Measurements from ENCODE around the gene ASTE1. TPM values are rescaled to one million over a fixed set of nuclear protein-coding genes. Genes with fewer than 3 reads are reported as not detected.

The ASTE1 gene
- total and polyA plus RNA-seq, 10 of the 15 experiments (the other 5 are each of a cell fraction or from before 2014, with no cell fraction given): 5.1 to 12.0 (median 8.2) TPM

DNA sequence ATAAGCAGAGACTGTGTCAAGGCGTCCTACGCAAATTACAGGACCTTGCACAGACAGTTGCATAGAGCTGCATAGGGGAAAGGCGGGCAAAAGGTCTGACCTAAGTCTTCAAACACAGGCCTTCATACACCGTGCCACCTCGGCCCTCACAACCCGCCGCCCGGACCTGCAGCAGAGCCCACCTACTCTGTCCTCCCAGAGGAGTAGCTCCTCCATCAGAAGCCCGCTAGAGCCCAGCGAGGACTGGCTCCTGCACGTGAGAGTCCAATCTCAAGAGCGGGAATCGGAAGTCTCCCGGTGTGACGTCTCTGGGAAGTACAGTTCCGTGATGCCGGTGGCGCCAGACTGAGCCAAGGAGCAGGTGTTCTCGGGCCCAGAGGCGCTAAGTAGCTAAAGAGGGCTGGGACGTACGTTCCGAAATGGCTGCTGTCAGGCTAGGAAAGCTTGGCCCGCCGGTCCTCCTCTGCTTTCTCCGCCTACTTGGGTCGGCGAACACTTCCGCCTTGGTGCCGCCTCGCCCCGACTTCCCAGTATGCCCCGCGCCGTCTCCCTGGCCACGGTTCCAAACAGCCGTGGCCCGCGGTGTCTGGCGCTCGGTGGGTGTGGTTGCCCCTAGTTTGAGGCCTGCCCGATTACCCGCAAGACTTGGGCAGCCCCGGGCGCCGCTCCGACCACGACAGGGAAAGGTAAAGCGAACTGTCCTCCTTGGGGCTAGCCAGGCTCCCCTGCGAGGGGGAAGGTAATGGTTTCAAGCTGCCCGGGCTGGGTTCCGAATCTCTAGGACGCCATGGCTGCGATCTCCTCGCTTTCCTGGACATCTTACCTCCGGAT, at the start of gene ASTE1, which contains the start of gene NEK11 (continued):
- TF ChIP-seq, protein P1, sequence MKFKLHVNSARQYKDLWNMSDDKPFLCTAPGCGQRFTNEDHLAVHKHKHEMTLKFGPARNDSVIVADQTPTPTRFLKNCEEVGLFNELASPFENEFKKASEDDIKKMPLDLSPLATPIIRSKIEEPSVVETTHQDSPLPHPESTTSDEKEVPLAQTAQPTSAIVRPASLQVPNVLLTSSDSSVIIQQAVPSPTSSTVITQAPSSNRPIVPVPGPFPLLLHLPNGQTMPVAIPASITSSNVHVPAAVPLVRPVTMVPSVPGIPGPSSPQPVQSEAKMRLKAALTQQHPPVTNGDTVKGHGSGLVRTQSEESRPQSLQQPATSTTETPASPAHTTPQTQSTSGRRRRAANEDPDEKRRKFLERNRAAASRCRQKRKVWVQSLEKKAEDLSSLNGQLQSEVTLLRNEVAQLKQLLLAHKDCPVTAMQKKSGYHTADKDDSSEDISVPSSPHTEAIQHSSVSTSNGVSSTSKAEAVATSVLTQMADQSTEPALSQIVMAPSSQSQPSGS (IDR thresholded peaks at IDR 0.05; ENCODE audit: low read length): no peak
- TF ChIP-seq GABPA (IDR thresholded peaks at IDR 0.05; ENCODE audit: low read depth) (peak; percentile 70; the same call in 1 of the 2 replicates), NFXL1 (IDR thresholded peaks at IDR 0.05; ENCODE audit: borderline replicate concordance) (no peak), FOXK2 (IDR thresholded peaks at IDR 0.05) (no peak), SIX5 (IDR thresholded peaks at IDR 0.05; ENCODE audit: low read depth, low read length, severe bottlenecking) (peak; percentile 76), TCF12 (IDR thresholded peaks at IDR 0.05; ENCODE audit: low read depth, low read length) (0 out of 2 replicates have a peak, but pooled peaks have one; percentile 13), EZH2 (IDR thresholded peaks at IDR 0.05; ENCODE audit: borderline replicate concordance, control insufficient read depth, low read depth, low read length) (no peak), HDGF (IDR thresholded peaks at IDR 0.05) (peak; percentile 83), TBL1XR1 (IDR thresholded peaks at IDR 0.05; ENCODE audit: low read depth, low read length) (no peak), CBFB (IDR thresholded peaks at IDR 0.05; ENCODE audit: low read depth) (no peak; the same call in 1 of the 2 replicates), CHD4 (IDR thresholded peaks at IDR 0.05) (no peak), BACH1 (IDR thresholded peaks at IDR 0.05; ENCODE audit: borderline replicate concordance) (peak; percentile 46; the same call in 1 of the 2 replicates), RBBP5 (conservative IDR thresholded peaks at IDR 0.05) (no peak), RFX5 (IDR thresholded peaks at IDR 0.05; ENCODE audit: low read depth, low read length) (no peak), MEF2B (IDR thresholded peaks at IDR 0.05; ENCODE audit: partially characterized antibody, poor library complexity, severe bottlenecking) (peak; percentile 24), CBX3 (IDR thresholded peaks at IDR 0.05; ENCODE audit: borderline replicate concordance, low read depth) (no peak), HCFC1 (IDR thresholded peaks at IDR 0.05; ENCODE audit: low read length) (peak; percentile 84), FOXM1 (IDR thresholded peaks at IDR 0.05; ENCODE audit: low read depth, low read length) (no peak), YY1 (IDR thresholded peaks at IDR 0.05; ENCODE audit: low read depth, low read length) (peak; percentile 91), PAX5 (IDR thresholded peaks at IDR 0.05; ENCODE audit: borderline replicate concordance, low read depth, low read length) (no peak), CHD2 (IDR thresholded peaks at IDR 0.05; ENCODE audit: borderline replicate concordance, low read depth, low read length) (peak; percentile 54; the same call in 1 of the 2 replicates)
- TF ChIP-seq, protein P2, sequence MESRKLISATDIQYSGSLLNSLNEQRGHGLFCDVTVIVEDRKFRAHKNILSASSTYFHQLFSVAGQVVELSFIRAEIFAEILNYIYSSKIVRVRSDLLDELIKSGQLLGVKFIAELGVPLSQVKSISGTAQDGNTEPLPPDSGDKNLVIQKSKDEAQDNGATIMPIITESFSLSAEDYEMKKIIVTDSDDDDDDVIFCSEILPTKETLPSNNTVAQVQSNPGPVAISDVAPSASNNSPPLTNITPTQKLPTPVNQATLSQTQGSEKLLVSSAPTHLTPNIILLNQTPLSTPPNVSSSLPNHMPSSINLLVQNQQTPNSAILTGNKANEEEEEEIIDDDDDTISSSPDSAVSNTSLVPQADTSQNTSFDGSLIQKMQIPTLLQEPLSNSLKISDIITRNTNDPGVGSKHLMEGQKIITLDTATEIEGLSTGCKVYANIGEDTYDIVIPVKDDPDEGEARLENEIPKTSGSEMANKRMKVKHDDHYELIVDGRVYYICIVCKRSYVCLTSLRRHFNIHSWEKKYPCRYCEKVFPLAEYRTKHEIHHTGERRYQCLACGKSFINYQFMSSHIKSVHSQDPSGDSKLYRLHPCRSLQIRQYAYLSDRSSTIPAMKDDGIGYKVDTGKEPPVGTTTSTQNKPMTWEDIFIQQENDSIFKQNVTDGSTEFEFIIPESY (IDR thresholded peaks at IDR 0.05): no peak
- TF ChIP-seq, protein P3, sequence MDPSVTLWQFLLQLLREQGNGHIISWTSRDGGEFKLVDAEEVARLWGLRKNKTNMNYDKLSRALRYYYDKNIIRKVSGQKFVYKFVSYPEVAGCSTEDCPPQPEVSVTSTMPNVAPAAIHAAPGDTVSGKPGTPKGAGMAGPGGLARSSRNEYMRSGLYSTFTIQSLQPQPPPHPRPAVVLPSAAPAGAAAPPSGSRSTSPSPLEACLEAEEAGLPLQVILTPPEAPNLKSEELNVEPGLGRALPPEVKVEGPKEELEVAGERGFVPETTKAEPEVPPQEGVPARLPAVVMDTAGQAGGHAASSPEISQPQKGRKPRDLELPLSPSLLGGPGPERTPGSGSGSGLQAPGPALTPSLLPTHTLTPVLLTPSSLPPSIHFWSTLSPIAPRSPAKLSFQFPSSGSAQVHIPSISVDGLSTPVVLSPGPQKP (IDR thresholded peaks at IDR 0.05; ENCODE audit: low read depth, low read length): peak; percentile 43; the same call in 1 of the 2 replicates
- TF ChIP-seq, protein P4, sequence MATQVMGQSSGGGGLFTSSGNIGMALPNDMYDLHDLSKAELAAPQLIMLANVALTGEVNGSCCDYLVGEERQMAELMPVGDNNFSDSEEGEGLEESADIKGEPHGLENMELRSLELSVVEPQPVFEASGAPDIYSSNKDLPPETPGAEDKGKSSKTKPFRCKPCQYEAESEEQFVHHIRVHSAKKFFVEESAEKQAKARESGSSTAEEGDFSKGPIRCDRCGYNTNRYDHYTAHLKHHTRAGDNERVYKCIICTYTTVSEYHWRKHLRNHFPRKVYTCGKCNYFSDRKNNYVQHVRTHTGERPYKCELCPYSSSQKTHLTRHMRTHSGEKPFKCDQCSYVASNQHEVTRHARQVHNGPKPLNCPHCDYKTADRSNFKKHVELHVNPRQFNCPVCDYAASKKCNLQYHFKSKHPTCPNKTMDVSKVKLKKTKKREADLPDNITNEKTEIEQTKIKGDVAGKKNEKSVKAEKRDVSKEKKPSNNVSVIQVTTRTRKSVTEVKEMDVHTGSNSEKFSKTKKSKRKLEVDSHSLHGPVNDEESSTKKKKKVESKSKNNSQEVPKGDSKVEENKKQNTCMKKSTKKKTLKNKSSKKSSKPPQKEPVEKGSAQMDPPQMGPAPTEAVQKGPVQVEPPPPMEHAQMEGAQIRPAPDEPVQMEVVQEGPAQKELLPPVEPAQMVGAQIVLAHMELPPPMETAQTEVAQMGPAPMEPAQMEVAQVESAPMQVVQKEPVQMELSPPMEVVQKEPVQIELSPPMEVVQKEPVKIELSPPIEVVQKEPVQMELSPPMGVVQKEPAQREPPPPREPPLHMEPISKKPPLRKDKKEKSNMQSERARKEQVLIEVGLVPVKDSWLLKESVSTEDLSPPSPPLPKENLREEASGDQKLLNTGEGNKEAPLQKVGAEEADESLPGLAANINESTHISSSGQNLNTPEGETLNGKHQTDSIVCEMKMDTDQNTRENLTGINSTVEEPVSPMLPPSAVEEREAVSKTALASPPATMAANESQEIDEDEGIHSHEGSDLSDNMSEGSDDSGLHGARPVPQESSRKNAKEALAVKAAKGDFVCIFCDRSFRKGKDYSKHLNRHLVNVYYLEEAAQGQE (IDR thresholded peaks at IDR 0.05; ENCODE audit: low read depth, low read length): no peak

Measured in GM12878 (cell line).